Myocyte (in vitro differentiated cells): ENCODE measurements around the gene SAP30L. TPM values are rescaled to one million over a fixed set of nuclear protein-coding genes. Genes with fewer than 3 reads are reported as not detected.

Experiments used
- DNase-seq: peaks from one replicate; pipeline ENCODE4 v3.0.0-alpha.2; 2012; ENCODE audit warnings: low read depth
- total RNA-seq: library from RNA; depleted of rRNA; stranded (reverse); fragments of >200 nt; gene quantifications from 2 replicates; pipeline ENCODE4 v1.2.3, GENCODE V29; 2014

The SAP30L gene
- total RNA-seq, 1 donor from 2014 or later, result 20.2 TPM

GRCh38 chr5:154506049-154506715 lies 60.4 kb downstream of the SAP30L start:
- no peak for DNase-seq

GRCh38 chr5:154506716-154507080 lies 60.9 kb downstream of the SAP30L start:
- no peak for DNase-seq

- DNase-seq, result no peak
Observed at GRCh38 chr5:154508114-154508513, 62.3 kb downstream of the SAP30L start.

- DNase-seq, result no peak
Observed at GRCh38 chr5:154509784-154510555, 64.2 kb downstream of the SAP30L start.

Other genes with a start within 250 kb of the SAP30L start
- not detected in 2 replicates for gene HAND1, start 32.2 kb downstream of the SAP30L start, total RNA-seq